CD4-positive, alpha-beta memory T cell (primary cell): ENCODE data around the gene HBS1L. TPM values are rescaled to one million over a fixed set of nuclear protein-coding genes. Genes with fewer than 3 reads are reported as not detected.

ENCODE experiments used
- CTCF ChIA-PET: fragments of 350-600 bp; sonication (Branson Sonifier 250); formaldehyde crosslinking; loops from one replicate; lab custom pipeline; 2021; ENCODE audit warnings: inconsistent platforms; ENCODE audit not compliant: partially characterized antibody; lab: Charles Lee
- POLR2A ChIA-PET: fragments of 350-600 bp; sonication (Branson Sonifier 250); formaldehyde crosslinking; loops from one replicate; lab custom pipeline; 2021; ENCODE audit not compliant: partially characterized antibody; lab: Charles Lee
- DNase-seq, 5 donors: peaks; one replicate each; pipeline versions ENCODE4 v3.0.0 to v3.0.0-alpha.2; 2020 to 2022; ENCODE audit warnings: mixed read lengths in 1 of 5
- H3K27ac ChIP-seq: one replicate; pipeline ENCODE4 v1.7.0; 2013; ENCODE audit warnings: low read depth, low read length
- H3K27me3 ChIP-seq: 2 replicates; pipeline ENCODE4 v1.7.0; 2013; ENCODE audit warnings: mild to moderate bottlenecking, low read length, moderate library complexity; ENCODE audit not compliant: insufficient read depth
- H3K36me3 ChIP-seq: 2 replicates; pipeline ENCODE4 v1.7.0; 2013; ENCODE audit warnings: mild to moderate bottlenecking, low read length, moderate library complexity; ENCODE audit not compliant: insufficient read depth
- H3K4me1 ChIP-seq: 2 replicates; pipeline ENCODE4 v1.7.0; 2013; ENCODE audit warnings: mild to moderate bottlenecking, low read length, moderate library complexity; ENCODE audit not compliant: insufficient read depth
- H3K4me3 ChIP-seq, 2 donors: one replicate each; pipeline ENCODE4 v1.7.0; 2013; ENCODE audit warnings: low read length in 2 of 2, mild to moderate bottlenecking in 1 of 2
- H3K9me3 ChIP-seq, 2 donors: one replicate each; pipeline ENCODE4 v1.7.0; 2013; ENCODE audit warnings: low read length in 2 of 2, control low read depth in 1 of 2; ENCODE audit not compliant: control insufficient read depth in 1 of 2
- H3K27ac Mint-ChIP-seq, 7 donors: one replicate each; pipeline ENCODE4 v1.8.0; 2020 to 2021; ENCODE audit warnings: mixed read lengths in 7 of 7, mild to moderate bottlenecking in 6 of 7, inconsistent platforms in 3 of 7, moderate library complexity in 3 of 7
- H3K27me3 Mint-ChIP-seq, 2 donors: one replicate each; pipeline ENCODE4 v1.8.0; 2020 to 2021; ENCODE audit warnings: mixed read lengths in 2 of 2
- H3K36me3 Mint-ChIP-seq, 2 donors: one replicate each; pipeline ENCODE4 v1.8.0; 2020 to 2021; ENCODE audit warnings: mixed read lengths in 2 of 2, inconsistent platforms in 1 of 2, mild to moderate bottlenecking in 1 of 2
- H3K4me1 Mint-ChIP-seq, 4 donors: one replicate each; pipeline ENCODE4 v1.8.0; 2020 to 2021; ENCODE audit warnings: mixed read lengths in 4 of 4, mild to moderate bottlenecking in 1 of 4
- H3K4me3 Mint-ChIP-seq, 8 donors: one replicate each; pipeline ENCODE4 v1.8.0; 2020 to 2021; ENCODE audit warnings: mixed read lengths in 8 of 8, mild to moderate bottlenecking in 7 of 8, moderate library complexity in 6 of 8, inconsistent platforms in 3 of 8
- H3K9me3 Mint-ChIP-seq, 8 donors: one replicate each; pipeline ENCODE4 v1.8.0; 2020 to 2021; ENCODE audit warnings: mixed read lengths in 8 of 8, mild to moderate bottlenecking in 5 of 8, inconsistent platforms in 3 of 8, moderate library complexity in 1 of 8
- intact Hi-C: fragments of 100-400 bp; cut with micrococcal nuclease; formaldehyde crosslinking; loops from one replicate; pipeline ENCODE4 v1.15.1; 2023
- polyA plus RNA-seq, 2 donors: library from polyadenylated mRNA; unstranded; fragments of 300-500 nt; fragmentation: Illumina TruSeq; gene quantifications; one replicate each; pipeline ENCODE4 v1.2.3, GENCODE V29; 2021
- total RNA-seq, 2 experiments: library from RNA; stranded (reverse); gene quantifications; one replicate each; pipeline ENCODE4 v1.2.3, GENCODE V29; 2021

Gene HBS1L
- total and polyA plus RNA-seq, 4 experiments from 2014 or later = 49.0 to 69.9 (median 61.7) TPM

GRCh38 chr6:135094403-135094821, 39.8 kb upstream of the HBS1L start:
- no peaks in the 10 kb centered on the region for H3K27me3 ChIP-seq
- DNase-seq = peak; percentile 32 to 73 (median 45)
- no peak overlapping the region for H3K4me3 ChIP-seq
- ChIA-PET CTCF (interaction anchor here (0.6 to 2.2 kb wide), 10 partner anchors 8 to 90 kb away, joined by 3 to 8 read pairs (median 4); partner anchors contain the start of gene HBS1L), POLR2A (interaction anchor here (0.6 to 3.5 kb wide), 14 partner anchors 9 to 1196 kb away, joined by 3 to 29 read pairs (median 4); partner anchors contain the start of genes BCLAF1, HBS1L and MYB)
- H3K4me1 ChIP-seq = peaks cover 35% of the 10 kb centered on the region
- Mint-ChIP-seq H3K4me1 (peaks cover 17 to 33% (median 27%) of the 10 kb centered on the region in 4 donors), H3K4me3 (peak overlapping the region in 7 of 8 donors; percentile 14 to 64 (median 50)), H3K27me3 (no peaks in the 10 kb centered on the region), H3K9me3 (no peaks in the 10 kb centered on the region), H3K36me3 (no peaks in the 10 kb centered on the region), H3K27ac (peak overlapping the region; percentile 64 to 89 (median 86))
- no peaks in the 10 kb centered on the region for H3K9me3 ChIP-seq
- H3K36me3 ChIP-seq = no peaks in the 10 kb centered on the region
- intact Hi-C loops = loop anchor here (1.0 to 5.0 kb wide), 2 partner anchors 9 to 82 kb away; no protein-coding TSS in a partner anchor
- peak overlapping the region; percentile 19 for H3K27ac ChIP-seq

- Histone ChIP-seq H3K4me1 (peaks cover 43% of the 10 kb centered on the region), H3K9me3 (no peaks in the 10 kb centered on the region), H3K36me3 (no peaks in the 10 kb centered on the region), H3K27ac (no peak overlapping the region), H3K4me3 (no peak overlapping the region), H3K27me3 (no peaks in the 10 kb centered on the region)
- ChIA-PET CTCF (interaction anchor here (0.6 to 2.2 kb wide), 8 partner anchors 9 to 90 kb away, joined by 3 to 8 read pairs (median 4); partner anchors contain the start of gene HBS1L), POLR2A (interaction anchor here (1.6 to 3.5 kb wide), 6 partner anchors 8 to 90 kb away, joined by 4 to 29 read pairs (median 10); partner anchors contain the start of genes HBS1L and MYB)
- Mint-ChIP-seq H3K36me3 (no peaks in the 10 kb centered on the region), H3K27me3 (no peaks in the 10 kb centered on the region), H3K4me1 (peaks cover 23 to 41% (median 35%) of the 10 kb centered on the region in 4 donors), H3K9me3 (no peaks in the 10 kb centered on the region), H3K27ac (peak overlapping the region in 3 of 7 donors; percentile 78 to 88 (median 86)), H3K4me3 (no peak overlapping the region)
- DNase-seq = no peak
- intact Hi-C loops = loop anchor here (5.0 kb wide), 1 partner anchor 81 kb away; no protein-coding TSS in a partner anchor
Observed at GRCh38 chr6:135093578-135093977, 39.0 kb upstream of the HBS1L start.

GRCh38 chr6:135092724-135093123, 38.1 kb upstream of the HBS1L start:
- Histone ChIP-seq H3K27me3 (no peaks in the 10 kb centered on the region), H3K27ac (no peak overlapping the region), H3K9me3 (no peaks in the 10 kb centered on the region), H3K36me3 (no peaks in the 10 kb centered on the region), H3K4me3 (no peak overlapping the region), H3K4me1 (peaks cover 52% of the 10 kb centered on the region)
- H3K4me1 Mint-ChIP-seq = peaks cover 29 to 50% (median 43%) of the 10 kb centered on the region in 4 donors
- DNase-seq = no peak
- H3K36me3 Mint-ChIP-seq = no peaks in the 10 kb centered on the region
- no peaks in the 10 kb centered on the region for H3K27me3 Mint-ChIP-seq
- POLR2A ChIA-PET = interaction anchor here (0.8 kb wide), 1 partner anchor 9 kb away, joined by 4 read pairs; no protein-coding TSS in a partner anchor
- no peaks in the 10 kb centered on the region for H3K9me3 Mint-ChIP-seq
- intact Hi-C loops = loop anchor here (5.0 kb wide), 1 partner anchor 80 kb away; no protein-coding TSS in a partner anchor
- H3K4me3 Mint-ChIP-seq = no peak overlapping the region
- CTCF ChIA-PET = interaction anchor here (1.2 to 2.5 kb wide), 5 partner anchors 10 to 51 kb away, joined by 4 to 8 read pairs (median 6); no protein-coding TSS in a partner anchor
- H3K27ac Mint-ChIP-seq = peak overlapping the region in 1 of 7 donors; percentile 28

- Mint-ChIP-seq H3K4me1 (peaks cover 44 to 69% (median 59%) of the 10 kb centered on the region in 4 donors), H3K36me3 (no peaks in the 10 kb centered on the region), H3K27me3 (no peaks in the 10 kb centered on the region), H3K4me3 (no peak overlapping the region), H3K9me3 (no peaks in the 10 kb centered on the region), H3K27ac (peak overlapping the region in 2 of 7 donors; percentile 25 to 32)
- Histone ChIP-seq H3K9me3 (no peaks in the 10 kb centered on the region), H3K4me1 (peaks cover 71% of the 10 kb centered on the region), H3K36me3 (no peaks in the 10 kb centered on the region), H3K27me3 (no peaks in the 10 kb centered on the region), H3K27ac (no peak overlapping the region), H3K4me3 (no peak overlapping the region)
- intact Hi-C loops = loop anchor here (5.0 kb wide), 1 partner anchor 79 kb away; no protein-coding TSS in a partner anchor
- CTCF ChIA-PET = interaction anchor here (1.8 to 4.6 kb wide), 3 partner anchors 10 to 34 kb away, joined by 4 to 40 read pairs (median 8); partner anchors contain the start of gene HBS1L
- POLR2A ChIA-PET = interaction anchor here (1.0 to 1.8 kb wide), 2 partner anchors 31 to 36 kb away, joined by 3 to 6 read pairs; partner anchors contain the start of gene HBS1L
- DNase-seq = no peak
Observed at GRCh38 chr6:135090819-135091218, 36.2 kb upstream of the HBS1L start.

- POLR2A ChIA-PET = interaction anchor here (0.9 to 4.2 kb wide), 2 partner anchors 12 to 94 kb away, joined by 3 to 46 read pairs; no protein-coding TSS in a partner anchor
Observed at GRCh38 chr6:135089901-135090300, 35.3 kb upstream of the HBS1L start.

GRCh38 chr6:135088818-135089809, 34.5 kb upstream of the HBS1L start:
- no peaks in the 10 kb centered on the region for H3K36me3 ChIP-seq
- ChIA-PET CTCF (interaction anchor here (0.8 to 5.7 kb wide), 19 partner anchors 9 to 94 kb away, joined by 3 to 49 read pairs (median 6); partner anchors contain the start of gene HBS1L), POLR2A (interaction anchor here (0.9 to 4.2 kb wide), 6 partner anchors 13 to 95 kb away, joined by 3 to 46 read pairs (median 12); partner anchors contain the start of gene HBS1L)
- H3K4me1 ChIP-seq = peaks cover 61% of the 10 kb centered on the region
- DNase-seq = peak; percentile 24 to 65 (median 34)
- H3K27ac Mint-ChIP-seq = peak overlapping the region; percentile 62 to 95 (median 82)
- no peaks in the 10 kb centered on the region for H3K27me3 ChIP-seq
- H3K9me3 Mint-ChIP-seq = peaks cover 0 to 2% (median 0%) of the 10 kb centered on the region in 8 donors
- intact Hi-C loops = loop anchor here (1.0 to 5.0 kb wide), 6 partner anchors 14 to 333 kb away; partner anchors contain the start of gene HBS1L
- peaks cover 36 to 68% (median 53%) of the 10 kb centered on the region in 4 donors for H3K4me1 Mint-ChIP-seq
- no peaks in the 10 kb centered on the region for H3K36me3 Mint-ChIP-seq
- H3K4me3 ChIP-seq = peak overlapping the region; percentile 13 to 44
- no peak overlapping the region for H3K27ac ChIP-seq
- H3K27me3 Mint-ChIP-seq = no peaks in the 10 kb centered on the region
- H3K9me3 ChIP-seq = no peaks in the 10 kb centered on the region
- peak overlapping the region; percentile 64 to 87 (median 80) for H3K4me3 Mint-ChIP-seq

More at GRCh38 chr6:135089901-135090300, 35.3 kb upstream of the HBS1L start:
- DNase-seq = no peak
- H3K27me3 ChIP-seq = no peaks in the 10 kb centered on the region
- no peaks in the 10 kb centered on the region for H3K9me3 ChIP-seq
- H3K4me1 ChIP-seq = peaks cover 69% of the 10 kb centered on the region
- H3K4me1 Mint-ChIP-seq = peaks cover 44 to 71% (median 57%) of the 10 kb centered on the region in 4 donors
- intact Hi-C loops = loop anchor here (1.0 to 5.0 kb wide), 7 partner anchors 13 to 332 kb away; partner anchors contain the start of gene HBS1L
- no peaks in the 10 kb centered on the region for H3K9me3 Mint-ChIP-seq
- H3K27ac ChIP-seq = no peak overlapping the region
- H3K27ac Mint-ChIP-seq = peak overlapping the region in 1 of 7 donors; percentile 16
- H3K27me3 Mint-ChIP-seq = no peaks in the 10 kb centered on the region
- no peaks in the 10 kb centered on the region for H3K36me3 Mint-ChIP-seq
- H3K4me3 Mint-ChIP-seq = no peak overlapping the region
- CTCF ChIA-PET = interaction anchor here (0.8 to 5.7 kb wide), 10 partner anchors 8 to 94 kb away, joined by 3 to 49 read pairs (median 4); partner anchors contain the start of gene HBS1L
- no peak overlapping the region for H3K4me3 ChIP-seq
- H3K36me3 ChIP-seq = no peaks in the 10 kb centered on the region
